Measurements from ENCODE around the gene DMTF1.

Gene DMTF1

GRCh38 chr7:87146740-87147386, 5.4 kb upstream of the DMTF1 start:
- no peak for DNase-seq

GRCh38 chr7:87147500-87147899, 4.8 kb upstream of the DMTF1 start:
- no peak for DNase-seq

DNA sequence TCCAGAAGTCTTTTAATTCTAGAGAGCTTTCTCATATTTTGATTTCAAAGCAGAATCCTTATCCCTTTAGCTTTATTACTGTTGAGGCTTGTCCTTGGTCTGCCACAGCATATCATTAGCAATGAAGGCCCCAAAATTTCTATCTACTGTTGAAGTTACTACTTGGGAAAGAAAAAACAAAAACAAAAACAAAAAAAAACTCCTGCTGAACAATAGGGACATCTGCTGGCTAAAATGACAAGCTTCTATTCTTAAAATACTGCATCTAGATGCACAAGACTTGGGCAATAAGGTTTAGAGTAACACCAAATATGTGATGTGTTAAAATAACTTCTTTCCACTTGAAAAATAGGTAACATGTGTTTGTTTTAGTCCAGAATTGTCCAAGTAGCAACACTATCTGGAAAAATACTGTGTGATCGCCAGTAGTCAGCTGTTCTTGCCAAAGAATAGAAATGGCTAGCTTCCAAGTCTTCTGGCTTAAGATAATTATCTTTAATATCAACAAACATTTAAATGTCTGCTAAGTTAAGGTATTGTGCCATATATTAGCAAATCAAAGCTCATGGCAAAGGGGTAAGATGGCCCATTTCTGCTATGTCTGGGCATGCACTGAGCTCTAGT, 3.8 kb upstream of the DMTF1 start:
- DNase-seq, result peak; percentile 1

DNA sequence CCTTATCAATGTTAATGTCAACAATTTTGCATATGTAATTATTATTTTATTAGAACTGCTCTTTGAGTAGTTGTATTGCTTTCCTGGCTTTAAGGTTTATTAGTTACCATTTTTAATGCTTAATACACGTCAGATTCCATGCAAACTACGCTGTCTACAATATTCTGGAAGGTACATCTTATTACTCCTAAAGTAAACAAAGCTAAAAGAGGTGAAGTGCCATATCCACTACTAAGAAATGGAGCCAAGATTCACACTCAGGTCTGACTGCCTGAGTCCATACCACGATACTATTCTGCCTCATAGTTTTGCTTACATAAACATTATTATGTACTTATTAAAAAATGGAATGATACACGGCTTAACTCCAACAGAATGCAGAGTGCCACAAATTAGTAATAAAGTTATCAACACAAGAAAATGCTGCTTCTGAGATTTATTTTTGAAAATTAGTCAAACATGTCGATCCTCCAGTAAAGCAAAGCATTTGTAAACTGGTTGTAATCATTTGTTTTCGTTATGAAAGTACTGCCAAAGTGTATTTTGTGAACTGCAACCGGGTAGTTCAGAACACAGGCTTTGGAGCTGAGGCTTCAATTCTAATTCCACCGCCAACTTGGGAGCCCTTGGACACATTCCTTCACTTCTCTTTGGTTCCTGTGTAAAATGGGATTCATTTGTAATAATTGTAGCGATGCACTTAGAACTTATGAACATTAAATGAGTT, 1.1 kb upstream of the DMTF1 start:
- DNase-seq, result no peak

DNA sequence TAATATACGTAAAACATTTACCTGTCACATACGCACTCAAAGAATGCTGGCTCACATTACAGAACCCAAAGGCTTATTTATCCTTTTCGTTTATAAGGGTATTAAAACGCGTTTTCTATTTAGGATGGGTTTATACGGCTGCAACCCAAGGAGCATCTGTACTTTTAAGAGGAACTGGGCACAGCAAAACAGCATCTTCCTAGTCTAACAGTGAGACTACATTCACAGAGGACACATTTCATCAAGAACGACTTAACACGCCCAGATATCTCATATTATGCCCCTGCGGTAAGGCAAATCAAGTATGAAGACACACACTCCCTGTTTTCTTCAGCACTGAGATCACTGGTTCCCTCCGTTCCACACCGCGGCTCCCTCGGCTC, 533 bp upstream of the DMTF1 start:
- peak; percentile 57 for DNase-seq

DNA sequence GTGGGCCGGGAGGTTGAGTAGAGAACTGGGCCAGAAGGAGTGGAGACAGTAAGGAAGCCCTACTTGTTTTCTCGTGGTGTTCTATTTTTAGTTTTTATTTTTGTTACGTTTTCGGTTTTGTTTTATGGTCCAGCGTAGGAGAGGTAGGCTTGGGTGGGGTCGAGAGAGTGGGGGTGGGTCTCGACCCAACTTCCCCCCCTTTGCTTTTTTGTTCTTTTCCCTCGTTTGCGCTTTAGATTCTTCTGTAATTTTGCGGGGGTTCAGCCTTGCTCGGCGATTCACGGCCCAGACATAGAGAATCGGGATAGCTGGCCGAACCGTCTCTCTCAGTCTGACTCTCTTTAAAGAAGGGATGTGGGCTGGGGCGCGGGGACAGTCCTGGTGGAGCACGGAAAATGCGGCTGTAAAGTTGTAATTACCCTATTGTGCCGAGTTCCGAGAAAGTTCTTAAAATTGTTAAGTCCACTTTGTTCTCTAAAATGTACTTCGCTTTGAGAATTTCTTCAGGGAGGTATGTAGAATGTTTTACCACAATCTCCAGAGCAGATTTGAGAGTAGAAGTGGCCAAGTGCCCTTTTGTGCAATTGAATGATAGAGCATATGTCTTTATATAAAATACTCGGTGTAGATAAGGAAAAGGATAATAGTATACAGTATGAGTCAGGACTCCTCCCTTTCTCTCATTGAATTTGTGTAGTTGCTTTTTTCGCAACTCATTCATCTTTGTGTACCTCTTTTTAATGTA, 816 bp downstream of the DMTF1 start:
- DNase-seq, result peak; percentile 35

DNA sequence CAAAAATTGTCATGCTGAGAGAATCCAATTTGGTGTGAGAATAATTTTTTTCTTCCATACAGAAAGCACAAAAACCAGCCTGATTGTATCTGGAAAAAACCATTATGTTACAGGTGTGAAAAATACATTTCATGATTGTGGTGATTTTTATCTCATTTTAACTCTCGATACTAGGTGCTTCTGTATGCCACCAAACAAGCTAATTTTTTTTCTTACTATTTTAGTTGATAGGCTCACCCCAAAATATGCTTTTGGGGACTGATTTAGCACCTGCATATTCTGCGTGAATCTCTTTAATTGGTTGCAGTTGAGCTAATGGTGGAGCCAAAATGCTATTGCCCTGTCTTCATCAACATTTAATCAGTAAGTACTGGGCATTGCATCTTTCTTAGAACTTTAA, 1.9 kb downstream of the DMTF1 start:
- DNase-seq, result no peak

DNA sequence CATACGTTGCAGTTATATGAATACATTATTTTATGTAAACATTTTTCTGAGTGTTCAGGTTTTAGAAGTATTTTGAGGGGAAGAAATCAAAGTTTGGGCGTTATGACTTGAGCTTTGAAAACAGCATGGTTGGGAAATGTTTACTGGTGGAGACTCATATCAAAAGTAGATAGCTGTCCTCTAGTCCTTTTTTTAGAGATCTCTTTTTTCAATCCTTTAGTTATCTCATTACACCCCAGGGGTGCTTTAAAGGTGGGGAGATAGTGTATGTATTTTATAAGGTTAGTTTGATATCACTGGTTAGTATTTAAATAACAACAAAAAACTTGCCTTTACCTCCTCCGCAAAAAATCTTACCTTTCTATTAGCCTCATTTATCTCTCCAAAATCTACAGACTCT, 2.3 kb downstream of the DMTF1 start:
- DNase-seq, result no peak

- no peak for DNase-seq
These were observed 3.5 kb downstream of the DMTF1 start for GRCh38 chr7:87155788-87156187.

DNA sequence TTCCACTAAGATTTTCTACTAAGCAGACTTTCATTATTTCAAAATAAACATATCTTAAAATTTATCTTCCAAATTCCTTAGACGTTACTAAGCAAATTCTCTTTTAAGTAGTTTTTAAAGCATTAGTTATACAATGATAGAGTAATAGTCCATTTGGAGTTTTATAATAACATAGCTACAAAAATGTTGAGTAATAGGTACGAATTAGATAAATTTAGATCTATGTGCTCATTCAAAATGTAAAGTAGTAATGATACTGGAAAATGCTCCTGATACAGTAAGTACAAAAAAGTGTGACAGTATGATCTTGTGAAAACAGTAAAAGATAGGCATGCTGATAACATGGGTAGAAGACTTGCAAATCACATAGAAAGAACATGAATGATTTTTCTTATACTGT, 4.5 kb downstream of the DMTF1 start:
- no peak for DNase-seq

GRCh38 chr7:87159538-87159937, 7.3 kb downstream of the DMTF1 start:
- no peak for DNase-seq

DNA sequence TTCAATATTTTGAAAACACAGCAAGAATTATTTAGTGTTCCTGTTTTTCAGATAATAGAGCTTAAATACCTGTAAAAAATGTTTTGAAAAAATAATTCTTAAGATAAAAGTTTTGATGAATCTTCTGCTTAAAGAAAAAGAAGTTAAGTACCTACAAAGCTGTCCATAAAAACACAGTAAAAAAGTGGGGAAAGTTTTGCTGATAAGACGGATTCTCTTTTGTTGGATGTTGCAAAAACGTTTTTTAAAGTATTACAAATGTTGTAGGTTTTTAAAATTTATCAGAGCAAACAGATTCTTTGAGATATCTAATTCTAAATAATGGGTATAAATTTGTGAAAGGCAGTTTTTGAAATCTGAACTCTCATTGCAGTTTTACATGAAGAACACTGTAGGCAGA, 12.2 kb downstream of the DMTF1 start:
- DNase-seq, result no peak

DNA sequence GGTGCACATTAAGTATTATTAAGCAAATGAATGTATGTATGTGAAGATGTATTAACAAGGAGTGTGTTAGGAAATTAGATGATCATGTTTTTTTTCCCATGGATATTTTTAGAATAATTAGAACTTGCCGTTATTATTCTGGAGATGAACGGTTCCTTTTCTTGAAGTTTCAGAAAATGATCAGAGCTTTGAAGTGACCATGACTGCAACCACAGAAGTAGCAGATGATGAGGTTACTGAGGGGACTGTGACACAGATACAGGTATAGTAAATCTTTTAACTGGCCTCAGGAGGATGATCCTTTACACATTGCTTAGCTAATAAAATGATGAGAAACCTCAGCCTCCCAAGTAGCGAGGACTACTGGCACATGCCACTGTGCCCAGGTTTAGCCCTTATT, 18.6 kb downstream of the DMTF1 start:
- DNase-seq, result no peak

GRCh38 chr7:87171282-87171934, 19.2 kb downstream of the DMTF1 start:
- DNase-seq, result no peak

GRCh38 chr7:87173471-87173870, 21.2 kb downstream of the DMTF1 start:
- no peak for DNase-seq

DNA sequence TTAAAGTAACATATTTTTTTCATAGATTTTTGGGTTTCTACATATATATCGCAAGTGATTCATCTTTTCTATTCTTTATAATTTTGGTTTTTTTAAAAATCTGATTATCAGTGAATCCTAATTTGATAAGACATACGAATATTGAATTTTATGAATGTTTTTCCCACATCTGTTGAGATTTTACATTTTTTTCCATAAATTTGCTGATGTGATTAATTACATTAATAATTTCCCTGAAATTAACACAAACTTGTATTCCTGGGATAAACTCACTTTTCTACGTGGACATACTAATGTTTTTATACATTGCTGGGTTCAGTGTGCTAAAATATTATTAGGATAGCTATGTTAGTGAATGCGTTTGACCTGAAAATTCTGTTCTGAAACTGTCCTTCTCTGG, 26.1 kb downstream of the DMTF1 start:
- DNase-seq, result no peak

- DNase-seq, result no peak
These were observed 26.9 kb downstream of the DMTF1 start for GRCh38 chr7:87179180-87179579.

DNA sequence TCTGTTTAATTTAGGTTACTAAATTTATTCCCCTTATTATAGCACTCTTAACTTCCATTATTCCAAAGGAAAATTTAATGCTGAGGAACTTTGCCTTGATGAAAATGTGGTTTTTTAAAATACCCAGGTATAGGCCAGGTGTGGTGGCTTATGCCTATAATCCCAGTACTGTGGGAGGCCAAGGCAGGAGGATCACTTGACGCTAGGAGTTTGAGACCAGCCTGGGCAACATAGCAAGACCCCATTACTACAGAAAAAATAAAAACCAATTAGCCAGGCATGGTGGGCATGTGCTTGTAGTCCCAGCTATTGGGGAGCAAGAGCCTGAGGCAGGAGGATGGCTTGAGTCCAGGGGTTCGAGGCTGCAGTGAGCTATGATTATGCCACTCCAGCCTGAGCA, 34.9 kb downstream of the DMTF1 start:
- DNase-seq, result no peak

DNA sequence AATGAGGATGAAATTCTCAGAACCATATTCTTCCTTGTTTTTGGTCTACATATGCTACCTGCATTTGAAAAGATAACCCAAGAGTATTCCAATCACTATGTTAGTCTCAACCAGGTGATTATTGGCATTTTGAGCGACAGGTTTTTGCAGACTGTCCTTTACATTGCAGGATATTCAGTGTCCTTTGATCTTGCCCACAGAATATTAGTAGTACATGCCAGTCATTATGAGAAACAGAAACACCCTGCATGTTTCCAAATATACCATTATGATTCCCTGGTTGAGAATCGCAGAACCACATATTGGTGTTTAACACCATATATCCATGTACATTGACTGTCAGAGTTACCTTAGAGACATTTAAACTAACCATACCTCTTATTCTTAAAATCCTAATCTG, 36.7 kb downstream of the DMTF1 start:
- DNase-seq, result no peak

DNA sequence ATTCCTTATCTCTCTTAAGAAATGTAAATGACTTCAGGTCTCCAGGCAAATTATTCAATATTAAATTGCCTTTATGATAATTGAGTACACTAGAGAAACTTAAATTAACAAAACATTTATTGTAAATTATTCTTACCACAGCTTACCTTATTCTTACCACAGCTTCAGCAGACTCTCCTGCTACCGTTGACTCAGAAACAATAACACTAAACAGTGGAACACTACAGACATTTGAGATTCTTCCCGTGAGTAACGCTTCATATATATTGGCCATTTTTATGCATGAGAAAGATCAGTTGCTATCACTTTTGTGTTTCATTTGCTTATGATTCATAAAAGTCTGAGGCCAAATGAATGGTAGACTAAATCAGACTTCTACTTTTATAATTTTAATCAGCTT, 38.5 kb downstream of the DMTF1 start:
- no peak for DNase-seq

DNA sequence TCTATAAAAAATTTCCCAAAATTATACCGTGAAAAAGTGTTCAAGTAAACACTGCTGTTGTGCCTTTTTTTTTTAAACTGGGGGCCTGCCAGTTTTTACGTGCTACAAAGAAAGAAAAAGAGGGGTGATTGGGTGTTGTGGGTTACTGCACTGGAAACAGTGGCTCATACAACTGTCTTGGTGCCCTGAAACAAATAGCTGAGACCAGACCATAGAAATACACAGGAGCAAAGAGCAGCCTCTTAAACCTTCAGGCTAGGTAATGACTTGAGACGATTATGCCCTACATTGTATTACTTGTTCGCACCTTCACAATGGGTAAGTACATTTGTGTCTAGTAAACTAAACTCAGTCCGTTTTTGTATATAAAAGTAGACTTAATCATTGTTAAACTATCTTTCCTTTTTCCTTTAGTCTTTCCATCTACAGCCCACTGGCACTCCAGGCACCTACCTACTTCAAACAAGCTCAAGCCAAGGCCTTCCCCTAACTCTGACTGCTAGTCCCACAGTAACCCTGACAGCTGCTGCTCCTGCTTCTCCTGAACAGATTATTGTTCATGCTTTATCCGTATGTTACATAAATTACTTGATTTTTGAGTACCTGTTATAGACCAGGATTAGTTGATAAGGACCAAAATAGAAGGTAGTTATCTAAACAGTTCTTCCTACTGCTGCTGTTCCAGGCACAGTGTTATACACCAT, 40.7 kb downstream of the DMTF1 start:
- DNase-seq, result no peak

GRCh38 chr7:87193912-87194311, 41.7 kb downstream of the DMTF1 start:
- no peak for DNase-seq

DNA sequence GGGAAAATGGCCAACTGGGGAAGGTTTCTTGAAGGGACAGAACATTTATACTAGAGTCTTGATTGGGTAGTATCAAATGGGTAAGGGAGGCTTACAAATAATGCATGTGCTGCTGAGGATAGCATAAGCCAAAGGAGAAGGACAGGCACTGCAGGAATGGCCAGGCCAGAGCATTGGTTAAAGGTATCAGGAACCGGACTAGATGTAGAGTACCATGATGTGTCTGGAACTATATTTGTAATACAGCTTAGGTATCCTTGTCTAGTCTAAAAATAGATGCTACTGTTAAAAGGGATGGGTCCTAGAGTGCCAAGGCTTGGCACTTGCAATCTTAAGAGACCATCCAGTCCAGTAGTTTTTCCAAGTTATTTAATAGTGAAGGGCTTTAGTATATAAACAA, 47.0 kb downstream of the DMTF1 start:
- DNase-seq, result no peak

All from NCI-H510A treated with DMSO at 0.1 percent for 48 hours (cell line).